HEK293T (cell line): ENCODE data around the gene LPAR3.

ENCODE experiments used
- CTCF ChIA-PET: fragments of 350-600 bp; formaldehyde crosslinking; extraction: SDS; loops from one replicate; lab custom pipeline; 2021; ENCODE audit warnings: antibody characterized with exemption, inconsistent platforms; lab: Yijun Ruan, JAX
- POLR2A ChIA-PET: fragments of 350-600 bp; formaldehyde crosslinking; extraction: SDS; loops from one replicate; lab custom pipeline; 2020; ENCODE audit warnings: antibody characterized with exemption, inconsistent platforms; lab: Yijun Ruan, JAX
- DNase-seq: peaks from one replicate; pipeline ENCODE4 v3.0.0; 2012; ENCODE audit warnings: mixed read lengths; ENCODE audit errors: extremely low spot score
- ARNT ChIP-seq: fragments of 450-650 bp; IDR thresholded peaks from 2 replicates; pipeline ENCODE4 v1.6.1; 2017; ENCODE audit warnings: mild to moderate bottlenecking
- BHLHE40 ChIP-seq: fragments of 450-650 bp; IDR thresholded peaks from 2 replicates; pipeline ENCODE4 v1.6.1; 2016; ENCODE audit warnings: mild to moderate bottlenecking, moderate library complexity, borderline replicate concordance
- CTBP1 ChIP-seq: fragments of 450-650 bp; IDR thresholded peaks from 2 replicates; pipeline ENCODE4 v1.6.1; 2016; ENCODE audit warnings: borderline replicate concordance
- ELF4 ChIP-seq: fragments of 450-650 bp; IDR thresholded peaks from 2 replicates; pipeline ENCODE4 v1.6.1; 2017; ENCODE audit warnings: antibody characterized with exemption
- FOXA1 ChIP-seq: fragments of 450-650 bp; IDR thresholded peaks from 2 replicates; pipeline ENCODE4 v1.6.1; 2016; ENCODE audit warnings: mild to moderate bottlenecking
- FOXK2 ChIP-seq: fragments of 450-650 bp; IDR thresholded peaks from 2 replicates; pipeline ENCODE4 v1.6.1; 2016; ENCODE audit warnings: mild to moderate bottlenecking
- FOXM1 ChIP-seq: fragments of 450-650 bp; IDR thresholded peaks from 2 replicates; pipeline ENCODE4 v1.6.1; 2017; ENCODE audit warnings: mild to moderate bottlenecking, borderline replicate concordance
- HDGF ChIP-seq: fragments of 450-650 bp; IDR thresholded peaks from 2 replicates; pipeline ENCODE4 v1.6.1; 2017; ENCODE audit warnings: antibody characterized with exemption, borderline replicate concordance
- L3MBTL2 ChIP-seq: fragments of 450-650 bp; conservative IDR thresholded peaks from 2 replicates; pipeline ENCODE4 v1.6.1; 2016; ENCODE audit warnings: mild to moderate bottlenecking
- LEF1 ChIP-seq: fragments of 450-650 bp; IDR thresholded peaks from 2 replicates; pipeline ENCODE4 v1.6.1; 2017; ENCODE audit warnings: mild to moderate bottlenecking, borderline replicate concordance
- NFRKB ChIP-seq: fragments of 450-650 bp; IDR thresholded peaks from 2 replicates; pipeline ENCODE4 v1.6.1; 2016; ENCODE audit warnings: mild to moderate bottlenecking, moderate library complexity
- SP1 ChIP-seq: fragments of 450-650 bp; IDR thresholded peaks from 2 replicates; pipeline ENCODE4 v1.6.1; 2017
- SUZ12 ChIP-seq: fragments of 450-650 bp; IDR thresholded peaks from 2 replicates; pipeline ENCODE4 v1.6.1; 2016; ENCODE audit warnings: mild to moderate bottlenecking
- TARDBP ChIP-seq: fragments of 450-650 bp; IDR thresholded peaks from 2 replicates; pipeline ENCODE4 v1.6.1; 2016
- ZNF384 ChIP-seq: fragments of 450-650 bp; IDR thresholded peaks from 2 replicates; pipeline ENCODE4 v1.6.1; 2016
- TF ChIP-seq, protein P1 (sequence below): fragments of 450-650 bp; IDR thresholded peaks from 2 replicates; pipeline ENCODE4 v1.6.1; 2016

The LPAR3 gene

DNA sequence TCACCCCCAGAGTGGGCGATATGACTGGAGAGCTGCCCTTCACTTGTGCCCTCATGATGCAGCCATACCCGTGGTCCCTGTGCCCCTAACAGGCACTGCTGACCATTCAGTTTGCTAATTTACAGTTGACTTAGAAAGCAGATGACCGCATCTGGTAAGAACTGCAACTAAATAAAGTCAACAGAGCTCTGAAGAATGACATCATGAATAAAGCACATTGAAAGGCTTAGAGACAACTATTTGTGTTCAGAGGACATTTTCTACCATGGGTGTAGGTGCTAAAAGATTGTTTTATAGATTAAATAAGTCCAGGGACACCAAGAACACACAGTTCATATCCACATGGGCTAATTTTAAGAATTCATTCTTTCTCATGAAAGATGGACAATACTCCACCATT lies 65.5 kb downstream of the LPAR3 start:
- ChIA-PET CTCF (interaction anchor here (0.5 kb wide), 1 partner anchor 471 kb away, joined by 3 read pairs; no protein-coding TSS in a partner anchor), POLR2A (no interaction called here)
- TF ChIP-seq SUZ12 = no peak
- no peak for TF ChIP-seq ELF4
- TF ChIP-seq CTBP1 = no peak
- TF ChIP-seq FOXK2 = no peak
- no peak for DNase-seq

DNA sequence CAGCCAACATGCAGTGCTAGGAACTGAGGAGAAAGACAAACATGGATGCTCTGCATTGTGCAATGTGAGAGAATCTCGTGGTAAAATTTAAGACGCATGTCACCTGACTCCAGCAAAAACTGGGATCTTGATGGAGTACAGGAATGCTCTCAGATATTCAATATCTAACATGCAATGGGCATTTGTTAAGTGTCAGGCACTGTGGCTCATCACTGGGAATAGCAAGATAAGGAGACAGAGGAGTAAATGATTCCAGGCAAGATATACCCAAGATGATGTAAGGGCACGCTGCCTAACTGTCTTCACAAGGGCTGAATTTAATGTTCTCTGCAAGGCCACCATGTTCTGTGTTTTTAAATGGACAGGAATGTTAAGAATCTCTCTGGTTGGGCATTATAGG lies 67.8 kb downstream of the LPAR3 start:
- ChIA-PET CTCF (interaction anchor here (0.6 to 1.1 kb wide), 2 partner anchors 120 to 203 kb away, joined by 3 read pairs; no protein-coding TSS in a partner anchor), POLR2A (no interaction called here)
- no peak for DNase-seq
- TF ChIP-seq FOXA1 = no peak
- no peak for TF ChIP-seq ZNF384
- TF ChIP-seq CTBP1 = no peak
- no peak for TF ChIP-seq SP1
- no peak for TF ChIP-seq LEF1
- no peak for TF ChIP-seq L3MBTL2
- TF ChIP-seq FOXK2 = no peak
- TF ChIP-seq ARNT = no peak

DNA sequence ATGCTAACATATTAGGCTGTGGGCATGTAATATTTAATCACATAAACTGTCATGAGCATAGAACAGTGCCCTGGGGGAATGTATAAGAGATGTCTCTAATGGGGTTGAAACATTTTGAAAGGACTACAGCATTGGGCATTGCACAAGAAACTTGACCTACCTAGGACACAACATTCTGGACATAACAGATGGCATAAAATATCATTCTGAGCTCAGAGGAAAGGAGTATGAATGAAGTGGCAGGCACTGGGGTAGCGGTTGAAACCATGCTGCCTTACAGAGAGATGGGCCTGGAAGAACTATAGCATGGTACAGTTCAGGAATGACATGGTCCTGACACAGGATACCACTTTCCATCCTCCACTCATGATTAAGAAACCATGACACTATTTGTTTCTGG lies 69.0 kb downstream of the LPAR3 start:
- DNase-seq = no peak
- TF ChIP-seq SUZ12 (no peak), FOXK2 (no peak), ZNF384 (no peak), SP1 (no peak), FOXA1 (no peak), LEF1 (no peak), ARNT (no peak), L3MBTL2 (no peak), BHLHE40 (no peak), TARDBP (no peak), CTBP1 (no peak), NFRKB (no peak)
- TF ChIP-seq, protein P1, sequence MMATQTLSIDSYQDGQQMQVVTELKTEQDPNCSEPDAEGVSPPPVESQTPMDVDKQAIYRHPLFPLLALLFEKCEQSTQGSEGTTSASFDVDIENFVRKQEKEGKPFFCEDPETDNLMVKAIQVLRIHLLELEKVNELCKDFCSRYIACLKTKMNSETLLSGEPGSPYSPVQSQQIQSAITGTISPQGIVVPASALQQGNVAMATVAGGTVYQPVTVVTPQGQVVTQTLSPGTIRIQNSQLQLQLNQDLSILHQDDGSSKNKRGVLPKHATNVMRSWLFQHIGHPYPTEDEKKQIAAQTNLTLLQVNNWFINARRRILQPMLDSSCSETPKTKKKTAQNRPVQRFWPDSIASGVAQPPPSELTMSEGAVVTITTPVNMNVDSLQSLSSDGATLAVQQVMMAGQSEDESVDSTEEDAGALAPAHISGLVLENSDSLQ = no peak
- ChIA-PET POLR2A (no interaction called here), CTCF (no interaction called here)

DNA sequence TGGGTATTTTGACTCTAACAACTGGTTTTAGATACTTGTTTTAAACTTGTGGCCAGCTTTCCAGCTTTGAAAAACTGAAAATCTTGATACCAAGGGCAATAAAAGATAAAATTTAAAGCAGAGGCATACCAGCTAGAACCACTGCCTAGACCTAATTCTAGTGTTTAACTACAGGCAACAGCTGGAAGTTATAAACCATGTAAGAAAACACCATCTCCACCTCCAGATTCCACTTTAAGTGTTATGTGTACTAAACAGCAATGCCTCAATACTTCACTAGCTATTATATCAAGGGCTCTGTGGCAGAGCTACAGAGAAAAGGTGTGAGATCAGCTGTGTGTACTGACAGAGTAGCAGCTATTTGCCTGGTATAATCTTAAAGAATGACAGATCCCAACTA lies 69.5 kb downstream of the LPAR3 start:
- POLR2A ChIA-PET = no interaction called here
- TF ChIP-seq L3MBTL2 (no peak), HDGF (no peak), FOXA1 (no peak), TARDBP (no peak), ELF4 (no peak), NFRKB (no peak), BHLHE40 (no peak)
- CTCF ChIA-PET = no interaction called here

DNA sequence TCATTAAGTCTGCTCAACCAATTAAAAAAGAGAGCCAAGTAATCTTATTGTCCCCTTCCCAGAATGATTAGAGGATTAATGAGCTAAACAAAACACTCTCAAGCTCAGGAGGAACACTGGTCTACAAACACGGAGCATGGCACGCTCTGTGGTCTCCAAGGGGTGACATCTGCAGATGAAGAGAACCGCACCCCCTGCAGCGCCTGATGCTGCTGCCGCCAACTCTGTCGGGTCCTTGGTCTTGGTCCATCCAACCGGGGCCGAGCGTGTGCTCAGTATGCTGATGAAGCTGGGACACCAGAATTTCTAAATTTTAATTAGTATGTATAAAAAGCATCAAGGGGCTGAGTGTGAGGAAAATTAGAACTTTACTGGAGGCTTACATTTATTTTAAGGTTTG lies 82.7 kb downstream of the LPAR3 start:
- POLR2A ChIA-PET = no interaction called here
- TF ChIP-seq FOXK2 = no peak
- TF ChIP-seq LEF1 = no peak
- TF ChIP-seq BHLHE40 = no peak
- no peak for TF ChIP-seq ZNF384
- no peak for DNase-seq
- CTCF ChIA-PET = interaction anchor here (0.6 kb wide), 1 partner anchor 1108 kb away, joined by 3 read pairs; no protein-coding TSS in a partner anchor

More for the DNA sequence above, 69.5 kb downstream of the LPAR3 start:
- no peak for DNase-seq

DNA sequence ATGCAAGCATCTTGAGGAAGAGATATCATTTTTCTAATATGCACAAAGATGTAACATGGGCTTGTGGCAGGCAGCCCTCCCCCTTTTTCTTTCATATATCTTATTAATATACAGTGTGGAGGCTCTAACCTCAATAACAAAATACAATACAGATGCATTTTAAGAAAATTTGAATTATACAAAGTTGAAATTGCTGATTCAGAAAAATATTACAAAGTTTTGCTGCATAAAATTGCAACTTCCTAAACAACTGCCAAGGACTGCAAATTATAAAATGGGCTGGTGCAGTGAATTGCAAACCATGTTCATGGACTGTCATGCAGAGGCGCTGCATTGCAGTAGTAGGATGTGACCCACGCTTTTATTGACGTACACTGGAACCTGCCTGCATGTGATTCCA lies 84.0 kb downstream of the LPAR3 start:
- no peak for DNase-seq
- POLR2A ChIA-PET = no interaction called here
- TF ChIP-seq SP1 (no peak), CTBP1 (no peak), HDGF (no peak), FOXM1 (no peak), LEF1 (no peak), BHLHE40 (no peak), NFRKB (no peak)
- CTCF ChIA-PET = no interaction called here

DNA sequence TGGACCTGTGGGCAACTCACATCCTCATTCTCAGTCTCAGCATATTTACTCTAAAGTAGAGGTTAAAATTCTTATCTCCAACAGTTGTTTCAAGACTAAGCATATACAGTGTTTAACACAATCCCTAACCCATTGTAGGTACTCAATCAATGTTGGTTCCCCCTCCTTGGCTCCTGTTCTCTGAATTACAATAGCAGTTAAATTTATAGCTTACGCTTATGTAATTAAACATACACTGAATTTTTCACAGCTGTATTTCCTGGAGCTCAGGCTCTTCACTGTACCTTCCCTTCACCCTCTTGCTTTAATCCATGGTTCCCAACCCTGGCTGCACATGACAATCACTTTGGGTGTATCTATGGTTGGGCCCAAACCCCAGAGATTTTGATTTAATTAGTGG lies 89.4 kb downstream of the LPAR3 start:
- DNase-seq = no peak
- CTCF ChIA-PET = interaction anchor here (1.1 to 1.2 kb wide), 2 partner anchors 131 to 141 kb away, joined by 3 to 7 read pairs; no protein-coding TSS in a partner anchor
- no peak for TF ChIP-seq FOXM1
- no peak for TF ChIP-seq BHLHE40
- POLR2A ChIA-PET = no interaction called here

DNA sequence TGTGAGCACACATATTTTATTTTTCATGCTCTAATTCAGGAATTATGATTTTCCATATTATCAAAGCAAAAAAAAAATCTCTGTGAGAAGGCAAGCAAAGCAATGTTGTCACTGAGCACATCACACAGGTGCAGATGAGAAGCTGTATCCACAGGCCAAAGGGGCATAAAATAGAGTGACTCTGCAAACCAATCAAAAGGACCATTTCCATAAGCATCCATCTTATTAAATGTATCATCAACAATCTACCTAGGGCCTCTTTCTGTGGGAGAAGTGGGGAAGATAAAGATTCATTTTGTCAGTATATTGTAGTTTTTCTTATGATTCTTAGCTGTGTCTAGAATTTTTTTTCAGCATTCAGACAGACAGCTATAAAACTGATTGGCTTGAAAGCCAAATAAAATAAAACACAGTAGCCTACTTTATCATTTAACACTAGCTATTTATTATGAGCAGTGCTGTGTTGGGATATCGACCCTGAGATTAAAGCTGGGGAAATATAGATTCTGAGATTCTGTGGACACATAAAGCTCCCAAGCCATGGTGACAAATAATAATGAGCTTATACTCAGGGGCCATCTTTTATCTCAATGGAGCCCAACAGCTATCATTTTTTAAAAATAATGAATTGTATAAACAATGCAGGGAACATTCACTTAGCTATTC lies 90.3 kb downstream of the LPAR3 start:
- POLR2A ChIA-PET = no interaction called here
- no peak for TF ChIP-seq SP1
- TF ChIP-seq, protein P1 = no peak
- TF ChIP-seq HDGF = no peak
- TF ChIP-seq FOXK2 = no peak
- TF ChIP-seq TARDBP = no peak
- no peak for TF ChIP-seq LEF1
- TF ChIP-seq ZNF384 = no peak
- no peak for TF ChIP-seq NFRKB
- no peak for TF ChIP-seq L3MBTL2
- TF ChIP-seq CTBP1 = no peak
- no peak for TF ChIP-seq SUZ12
- no peak for DNase-seq
- CTCF ChIA-PET = interaction anchor here (0.7 to 2.3 kb wide), 6 partner anchors 14 to 452 kb away, joined by 3 to 7 read pairs (median 4); no protein-coding TSS in a partner anchor
